IMR-90 (cell line): ENCODE data around the gene SLC29A2. TPM values are rescaled to one million over a fixed set of nuclear protein-coding genes. Genes with fewer than 3 reads are reported as not detected.

Experiments
- ATAC-seq: fragments of 200-7000 bp; cut with Tn5 transposase; 2 replicates; pipeline ENCODE4 v1.9.1; 2020; ENCODE audit warnings: low read depth, mild to moderate bottlenecking, moderate library complexity
- BruUV-seq: library from RNA; stranded (reverse); fragments of 400-500 nt; replicated peaks from 2 replicates; lab custom pipeline; 2021; lab: Mats Ljungman, UMichigan
- CTCF ChIA-PET: fragments of 300-600 bp; formaldehyde crosslinking; extraction: SDS; loops from one replicate; lab custom pipeline; 2021; ENCODE audit warnings: antibody characterized with exemption; lab: Yijun Ruan, JAX
- POLR2A ChIA-PET: fragments of 300-600 bp; sonication (Branson Sonifier 250); formaldehyde crosslinking; loops from one replicate; lab custom pipeline; 2022; ENCODE audit warnings: antibody characterized with exemption; ENCODE audit not compliant: unreplicated experiment; lab: Charles Lee
- DNase-seq: peaks from one replicate; pipeline ENCODE4 v3.0.0; 2013
- H2AFZ ChIP-seq: replicated peaks from 2 replicates; pipeline ENCODE3; 2013; ENCODE audit warnings: low read length, mild to moderate bottlenecking; ENCODE audit not compliant: poor library complexity
- H2AK5ac ChIP-seq: 2 replicates; pipeline ENCODE4 v1.6.1; 2013; ENCODE audit warnings: low read depth, low read length, inconsistent platforms
- H2AK9ac ChIP-seq: replicated peaks from 2 replicates; pipeline ENCODE3; 2013; ENCODE audit warnings: mild to moderate bottlenecking, low read depth, low read length, moderate library complexity; ENCODE audit not compliant: poor library complexity
- H2BK120ac ChIP-seq: 2 replicates; pipeline ENCODE4 v1.6.1; 2013; ENCODE audit warnings: low read depth, low read length, inconsistent platforms
- H2BK15ac ChIP-seq: 3 replicates; pipeline ENCODE4 v1.6.1; 2013; ENCODE audit warnings: low read depth, low read length, inconsistent platforms
- H2BK20ac ChIP-seq: 2 replicates; pipeline ENCODE4 v1.6.1; 2013; ENCODE audit warnings: low read depth, mild to moderate bottlenecking, inconsistent platforms, low read length, moderate library complexity
- H2BK5ac ChIP-seq: 2 replicates; pipeline ENCODE4 v1.6.1; 2013; ENCODE audit warnings: mild to moderate bottlenecking, low read depth, low read length, inconsistent platforms; ENCODE audit not compliant: poor library complexity, severe bottlenecking
- H3K14ac ChIP-seq: replicated peaks from 2 replicates; pipeline ENCODE4 v1.6.1; 2013; ENCODE audit warnings: low read depth, low read length, inconsistent platforms
- H3K18ac ChIP-seq: 2 replicates; pipeline ENCODE4 v1.6.1; 2013; ENCODE audit warnings: low read depth, low read length, control low read depth
- H3K23ac ChIP-seq: 2 replicates; pipeline ENCODE4 v1.6.1; 2013; ENCODE audit warnings: low read depth, low read length, inconsistent platforms
- H3K27ac ChIP-seq: 2 replicates; pipeline ENCODE4 v1.5.1; 2013; ENCODE audit warnings: mild to moderate bottlenecking, control low read depth, low read length; ENCODE audit not compliant: insufficient read depth
- H3K27me3 ChIP-seq: 2 replicates; pipeline ENCODE4 v1.6.1; 2013; ENCODE audit warnings: low read length; ENCODE audit not compliant: control insufficient read depth, insufficient read depth
- H3K36me3 ChIP-seq: 2 replicates; pipeline ENCODE4 v1.6.1; 2013; ENCODE audit warnings: low read length, mixed read lengths; ENCODE audit not compliant: control insufficient read depth, insufficient read depth
- H3K4ac ChIP-seq: 2 replicates; pipeline ENCODE4 v1.6.1; 2013; ENCODE audit warnings: low read depth, low read length, inconsistent platforms
- H3K4me1 ChIP-seq: 2 replicates; pipeline ENCODE4 v1.6.1; 2013; ENCODE audit warnings: low read length, mixed read lengths; ENCODE audit not compliant: control insufficient read depth, insufficient read depth
- H3K4me2 ChIP-seq: 2 replicates; pipeline ENCODE4 v1.6.1; 2013; ENCODE audit warnings: low read depth, mild to moderate bottlenecking, control low read depth, low read length, moderate library complexity
- H3K4me3 ChIP-seq: 2 replicates; pipeline ENCODE4 v1.5.1; 2013; ENCODE audit warnings: low read depth, mild to moderate bottlenecking, control low read depth, low read length, moderate library complexity; ENCODE audit not compliant: insufficient read depth
- H3K56ac ChIP-seq: 2 replicates; pipeline ENCODE4 v1.6.1; 2013; ENCODE audit warnings: low read length, inconsistent platforms; ENCODE audit not compliant: insufficient read depth; ENCODE audit errors: extremely low read depth
- H3K79me1 ChIP-seq, 2 experiments: 2 replicates each; pipeline ENCODE4 v1.6.1; 2013; ENCODE audit warnings: low read length in 2 of 2, inconsistent platforms in 1 of 2, low read depth in 1 of 2
- H3K9ac ChIP-seq: 2 replicates; pipeline ENCODE4 v1.6.1; 2013; ENCODE audit warnings: low read depth, low read length, control low read depth
- H3K9me1 ChIP-seq: 2 replicates; pipeline ENCODE4 v1.6.1; 2013; ENCODE audit warnings: low read length, inconsistent platforms; ENCODE audit not compliant: insufficient read depth
- H3K9me3 ChIP-seq: 2 replicates; pipeline ENCODE4 v1.6.1; 2013; ENCODE audit warnings: low read length; ENCODE audit not compliant: control insufficient read depth, insufficient read depth
- H4K20me1 ChIP-seq: 2 replicates; pipeline ENCODE4 v1.6.1; 2013; ENCODE audit warnings: low read length, inconsistent platforms; ENCODE audit not compliant: insufficient read depth
- H4K5ac ChIP-seq: 2 replicates; pipeline ENCODE4 v1.6.1; 2013; ENCODE audit warnings: mild to moderate bottlenecking, low read depth, low read length, control low read depth
- H4K8ac ChIP-seq, 2 experiments: 2 replicates each; pipeline ENCODE4 v1.6.1; 2013; ENCODE audit warnings: low read depth in 2 of 2, low read length in 2 of 2, control low read depth in 1 of 2, inconsistent platforms in 1 of 2
- H4K91ac ChIP-seq: 2 replicates; pipeline ENCODE4 v1.6.1; 2013; ENCODE audit warnings: low read depth, low read length, inconsistent platforms; ENCODE audit not compliant: insufficient read depth
- CEBPB ChIP-seq: IDR thresholded peaks from 2 replicates; pipeline ENCODE4 v1.6.1; 2012; ENCODE audit warnings: low read depth, low read length, improper control_type of control experiment
- CHD1 ChIP-seq: IDR thresholded peaks from 2 replicates; pipeline ENCODE4 v1.6.1; 2012; ENCODE audit warnings: low read depth, low read length, improper control_type of control experiment
- MXI1 ChIP-seq: IDR thresholded peaks from 2 replicates; pipeline ENCODE4 v1.6.1; 2012; ENCODE audit warnings: low read depth, mild to moderate bottlenecking, low read length, moderate library complexity, borderline replicate concordance
- NFE2L2 ChIP-seq: fragments of 150-350 bp; IDR thresholded peaks from 2 replicates; pipeline ENCODE4 v1.6.1; 2016; ENCODE audit warnings: low read depth, mild to moderate bottlenecking, low read length
- RAD21 ChIP-seq: IDR thresholded peaks from 2 replicates; pipeline ENCODE4 v1.6.1; 2012; ENCODE audit warnings: low read length, improper control_type of control experiment
- RCOR1 ChIP-seq: IDR thresholded peaks from 2 replicates; pipeline ENCODE4 v1.6.1; 2012; ENCODE audit warnings: mild to moderate bottlenecking, low read length, improper control_type of control experiment; ENCODE audit not compliant: insufficient replicate concordance
- RFX5 ChIP-seq: IDR thresholded peaks from 2 replicates; pipeline ENCODE4 v1.8.0; 2012; ENCODE audit warnings: low read depth, mild to moderate bottlenecking, low read length, moderate library complexity
- WGBS, 2 experiments: methylation state at CpG; one replicate each; pipeline versions ENCODE4 v1.1.5 to v1.1.7; 2013; ENCODE audit warnings: missing lambda C conversion rate in 2 of 2; ENCODE audit not compliant: insufficient read length in 1 of 2; ENCODE audit errors: extremely low coverage in 2 of 2; 5-methylcytosine and 5-hydroxymethylcytosine counted together
- dilution Hi-C: fragments of 300-500 bp; cut with HindIII; formaldehyde crosslinking; loops from one replicate; pipeline ENCODE4 v1.14.3; 2018; ENCODE audit warnings: low sequenced_read_pairs; ENCODE audit not compliant: unreplicated experiment
- in situ Hi-C: fragments of 300-500 bp; cut with MboI; formaldehyde crosslinking; loops from 3 replicates; pipeline ENCODE4 v1.14.3; 2019; ENCODE audit warnings: low sequenced_read_pairs, inconsistent platforms, mixed read lengths
- intact Hi-C: fragments of 100-400 bp; cut with micrococcal nuclease; formaldehyde crosslinking; loops from 2 replicates; pipeline ENCODE4 v1.10.0; 2022
- polyA plus RNA-seq, 3 experiments: library from polyadenylated mRNA; depleted of rRNA; stranded (reverse); fragments of >200 nt; gene quantifications; 2 replicates each; pipeline ENCODE4 v1.2.3, GENCODE V29; 2012; ENCODE audit warnings: low replicate concordance in 1 of 3
- total RNA-seq: library from RNA; depleted of rRNA; stranded (reverse); fragments of >200 nt; gene quantifications from 2 replicates; pipeline ENCODE4 v1.2.3, GENCODE V29; 2012

SLC29A2 gene
- total and polyA plus RNA-seq, 2 of the 4 experiments (the other 2 are of a cell fraction) = under 0.01 to 1.2 TPM

DNA sequence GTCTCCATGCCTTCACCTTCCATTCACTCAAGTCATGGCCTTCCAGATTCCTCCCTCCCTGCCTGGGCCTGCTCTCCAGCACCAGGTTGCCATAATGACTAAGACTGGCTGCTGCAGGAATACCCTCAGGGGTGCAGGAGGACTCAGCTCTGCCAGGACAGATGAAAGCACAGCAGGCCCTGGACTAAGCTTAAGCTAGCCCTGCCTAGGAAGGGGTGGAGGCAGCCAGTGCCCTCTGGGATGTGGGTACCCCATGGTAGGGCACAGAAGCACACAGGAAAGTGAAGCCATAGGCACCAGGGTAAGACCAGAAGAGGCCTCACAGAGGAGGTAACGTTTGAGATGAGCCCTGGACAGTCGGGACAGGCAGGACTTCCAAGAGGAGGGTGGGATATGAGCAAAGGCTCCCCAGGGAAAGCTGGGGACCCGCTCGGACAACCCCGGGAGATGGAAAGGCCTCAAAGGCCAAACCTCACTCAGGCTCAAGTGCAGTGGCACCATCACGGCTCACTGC lies 32.3 kb downstream of the SLC29A2 start:
- Histone ChIP-seq H3K27ac (no peak overlapping the region), H3K79me1 (peaks cover 25 to 57% of the 10 kb centered on the region in 2 experiments; a peak in 3 of 4 replicates)

More for the DNA sequence above, 32.3 kb downstream of the SLC29A2 start:
- no TSS peak for BruUV-seq
- Histone ChIP-seq H3K14ac (no peak overlapping the region), H2AFZ (no peak overlapping the region), H3K9ac (no peak overlapping the region), H3K18ac (no peak overlapping the region), H4K5ac (no peak overlapping the region), H4K8ac (no peak overlapping the region), H4K91ac (no peak overlapping the region), H3K36me3 (peaks cover 29% of the 10 kb centered on the region), H3K27me3 (no peaks in the 10 kb centered on the region), H3K56ac (no peak overlapping the region), H2AK9ac (no peak overlapping the region), H2AK5ac (no peak overlapping the region), H2BK15ac (no peak overlapping the region), H3K4me2 (no peak overlapping the region), H3K9me1 (no peaks in the 10 kb centered on the region), H3K23ac (no peak overlapping the region), H3K4me3 (no peak overlapping the region), H2BK5ac (no peak overlapping the region), H3K4me1 (peaks cover 23% of the 10 kb centered on the region), H2BK120ac (0 out of 2 replicates have a peak overlapping the region, but pooled peaks have one; percentile 7), H2BK20ac (no peak overlapping the region), H4K20me1 (peaks cover 27% of the 10 kb centered on the region), H3K4ac (no peak overlapping the region; the same call in 1 of the 2 replicates), H3K9me3 (no peaks in the 10 kb centered on the region)
- ATAC-seq = no peak
- intact Hi-C loops (no loop called here), dilution Hi-C loops (no loop called here), in situ Hi-C loops (no loop called here)
- TF ChIP-seq MXI1 = no peak
- no peak for TF ChIP-seq NFE2L2
- TF ChIP-seq CHD1 = no peak
- TF ChIP-seq RCOR1 = no peak
- no peak for TF ChIP-seq RFX5
- no peak for TF ChIP-seq CEBPB
- no peak for TF ChIP-seq RAD21
- no peak for DNase-seq
- POLR2A ChIA-PET = no interaction called here
- 60% methylated on average over 1 of the region's 6 CpGs; no CpG with 5 or more reads in 1 of the 2 experiments for WGBS, 2 experiments
- CTCF ChIA-PET = no interaction called here
